GM19351 (cell line): Measurements from ENCODE around the gene NEU3.

ENCODE experiments used
- ATAC-seq: cut with Tn5 transposase; IDR thresholded peaks from one replicate; pipeline ENCODE4 v1.9.1; 2021; ENCODE audit warnings: mild to moderate bottlenecking, moderate library complexity; ENCODE audit not compliant: unreplicated experiment

NEU3 gene

DNA sequence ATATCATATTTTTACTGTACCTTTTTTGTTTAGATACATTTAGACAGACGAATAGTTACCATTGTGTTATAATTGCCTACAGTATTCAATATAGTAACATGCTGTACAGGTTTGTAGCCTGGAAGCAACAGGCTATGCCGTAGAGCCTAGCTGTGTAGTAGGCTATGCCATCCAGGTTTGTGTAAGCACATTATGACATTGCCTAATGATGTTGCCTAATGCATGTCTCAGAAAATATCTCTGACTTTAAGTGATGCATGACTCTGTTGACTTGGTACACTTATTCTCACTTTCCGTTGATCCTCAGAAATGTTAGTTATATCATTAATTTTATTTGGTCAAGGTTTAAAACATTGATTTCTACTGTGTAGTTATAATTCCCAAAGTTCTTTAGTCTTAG, 68.1 kb downstream of the NEU3 start:
- ATAC-seq: no peak

DNA sequence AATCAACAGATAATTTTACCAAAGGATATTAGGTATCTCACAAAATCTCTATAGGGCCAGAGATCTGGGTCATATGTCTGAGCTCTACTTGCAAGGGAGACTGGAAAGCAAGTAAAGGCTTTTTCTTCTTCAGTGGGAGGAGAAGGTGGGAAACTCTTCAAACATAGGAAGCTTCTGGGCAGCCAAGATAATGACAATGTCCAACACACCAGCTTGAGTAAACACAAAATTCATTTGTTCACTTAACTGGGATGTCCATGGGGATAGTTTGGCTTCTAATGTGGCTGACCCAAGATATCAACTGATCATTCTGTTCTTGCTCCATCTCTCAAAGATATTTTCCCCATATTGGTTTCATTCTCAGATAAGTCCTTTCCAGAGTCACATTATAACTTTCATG, 70.6 kb downstream of the NEU3 start:
- no peak for ATAC-seq

DNA sequence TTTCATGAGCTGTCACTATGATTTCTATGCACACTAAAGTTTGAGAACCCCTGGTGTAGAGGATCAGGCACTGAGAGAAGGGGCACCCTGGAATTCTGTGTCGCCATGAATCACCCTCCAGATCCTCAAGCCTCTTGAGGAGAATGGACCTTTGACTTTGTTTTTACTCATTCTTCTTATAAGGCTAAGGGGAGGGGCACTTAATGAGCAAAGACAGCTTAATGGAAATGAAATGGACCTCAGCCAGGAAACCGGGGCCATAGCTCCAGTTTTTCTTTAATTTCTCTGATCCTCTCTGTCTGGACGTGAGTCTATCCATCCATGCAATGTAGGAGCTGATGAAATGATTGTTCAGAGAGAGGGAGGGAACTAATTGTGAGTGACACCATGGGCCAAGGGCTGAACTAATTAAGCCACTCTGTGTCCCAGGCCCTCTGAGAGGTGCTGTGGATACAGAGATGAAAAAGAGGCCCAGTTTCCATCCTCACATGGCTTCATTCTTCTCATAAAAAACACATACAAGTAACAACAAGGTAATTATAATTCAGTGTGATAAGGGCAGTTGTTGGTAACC, 75.1 kb downstream of the NEU3 start:
- no peak for ATAC-seq

DNA sequence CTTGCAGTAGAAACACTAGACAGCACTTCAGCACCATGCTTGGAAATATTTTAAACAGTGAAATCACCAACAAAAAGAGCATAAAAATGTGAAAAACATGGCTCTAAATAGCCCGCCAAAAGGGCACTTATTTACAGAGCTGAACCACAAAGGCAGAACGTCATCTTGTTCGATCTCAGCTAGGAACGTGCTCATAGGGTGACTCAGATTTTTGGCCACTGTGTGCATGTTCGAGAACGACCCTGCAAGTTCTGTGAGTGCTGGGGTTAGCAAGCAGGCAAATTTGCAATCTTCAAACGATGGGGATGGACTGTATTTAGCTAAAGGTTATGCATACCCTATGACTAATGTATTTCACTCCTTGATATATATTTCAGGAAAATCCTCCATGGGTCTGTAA, 77.3 kb downstream of the NEU3 start:
- ATAC-seq: no peak
